Naive thymus-derived CD4-positive, alpha-beta T cell (primary cell): ENCODE results near the gene PPP1CA. TPM values are rescaled to one million over a fixed set of nuclear protein-coding genes. Genes with fewer than 3 reads are reported as not detected.

Experiments
- ATAC-seq: fragments of 150-1000 bp; cut with Tn5 transposase; 2 replicates; pipeline ENCODE4 v1.10.0; 2021; ENCODE audit warnings: mild to moderate bottlenecking, moderate library complexity
- CTCF ChIA-PET: fragments of 350-600 bp; sonication (Branson Sonifier 250); formaldehyde crosslinking; loops from one replicate; lab custom pipeline; 2021; ENCODE audit warnings: antibody characterized with exemption; lab: Charles Lee
- POLR2A ChIA-PET: fragments of 350-600 bp; sonication (Branson Sonifier 250); formaldehyde crosslinking; loops from one replicate; lab custom pipeline; 2021; ENCODE audit warnings: antibody characterized with exemption, inconsistent platforms; lab: Charles Lee
- DNase-seq, 9 donors: peaks; one replicate each; pipeline versions ENCODE4 v3.0.0 to v3.0.0-alpha.2; 2020 to 2022; ENCODE audit warnings: mixed read lengths in 1 of 9
- H3K27ac ChIP-seq: one replicate; pipeline ENCODE4 v1.7.0; 2013; ENCODE audit warnings: mild to moderate bottlenecking, low read depth, low read length, moderate library complexity
- H3K27me3 ChIP-seq, 2 donors: one replicate each; pipeline ENCODE4 v1.7.0; 2013; ENCODE audit warnings: low read length in 2 of 2, mild to moderate bottlenecking in 2 of 2, moderate library complexity in 2 of 2; ENCODE audit not compliant: control insufficient read depth in 2 of 2, insufficient read depth in 2 of 2
- H3K36me3 ChIP-seq, 3 experiments: 1 replicate in 2 of 3; 2 replicates in 1 of 3; pipeline ENCODE4 v1.7.0; 2013; ENCODE audit warnings: low read length in 3 of 3, mild to moderate bottlenecking in 3 of 3, moderate library complexity in 1 of 3; ENCODE audit not compliant: insufficient read depth in 3 of 3, control insufficient read depth in 2 of 3
- H3K4me1 ChIP-seq, 2 donors: one replicate each; pipeline ENCODE4 v1.7.0; 2013; ENCODE audit warnings: low read length in 2 of 2, mild to moderate bottlenecking in 2 of 2, moderate library complexity in 1 of 2; ENCODE audit not compliant: control insufficient read depth in 2 of 2, insufficient read depth in 2 of 2
- H3K4me3 ChIP-seq: 2 replicates; pipeline ENCODE4 v1.7.0; 2013; ENCODE audit warnings: mild to moderate bottlenecking, low read length
- H3K9me3 ChIP-seq, 3 experiments: 1 replicate in 2 of 3; 2 replicates in 1 of 3; pipeline ENCODE4 v1.7.0; 2013; ENCODE audit warnings: low read length in 3 of 3; ENCODE audit not compliant: control insufficient read depth in 2 of 3
- H3K27ac Mint-ChIP-seq, 9 donors: one replicate each; pipeline ENCODE4 v1.8.0; 2020 to 2022; ENCODE audit warnings: mixed read lengths in 9 of 9, mild to moderate bottlenecking in 8 of 9, moderate library complexity in 5 of 9, inconsistent platforms in 2 of 9
- H3K27me3 Mint-ChIP-seq, 5 donors: one replicate each; pipeline ENCODE4 v1.8.0; 2021 to 2022; ENCODE audit warnings: mixed read lengths in 5 of 5, mild to moderate bottlenecking in 1 of 5
- H3K36me3 Mint-ChIP-seq, 5 donors: one replicate each; pipeline ENCODE4 v1.8.0; 2020 to 2022; ENCODE audit warnings: mixed read lengths in 5 of 5, mild to moderate bottlenecking in 3 of 5, inconsistent platforms in 1 of 5
- H3K4me1 Mint-ChIP-seq, 7 donors: one replicate each; pipeline ENCODE4 v1.8.0; 2020 to 2022; ENCODE audit warnings: mixed read lengths in 7 of 7, mild to moderate bottlenecking in 3 of 7, inconsistent platforms in 1 of 7
- H3K4me3 Mint-ChIP-seq, 10 donors: one replicate each; pipeline ENCODE4 v1.8.0; 2020 to 2022; ENCODE audit warnings: mild to moderate bottlenecking in 10 of 10, mixed read lengths in 10 of 10, moderate library complexity in 6 of 10, inconsistent platforms in 2 of 10
- H3K9me3 Mint-ChIP-seq, 11 donors: one replicate each; pipeline ENCODE4 v1.8.0; 2020 to 2022; ENCODE audit warnings: mixed read lengths in 11 of 11, mild to moderate bottlenecking in 4 of 11, inconsistent platforms in 1 of 11, moderate library complexity in 1 of 11
- intact Hi-C, 2 donors: fragments of 100-400 bp; cut with micrococcal nuclease; formaldehyde crosslinking; loops; one replicate each; pipeline ENCODE4 v1.15.1; 2023
- polyA plus RNA-seq, 2 donors: library from polyadenylated mRNA; unstranded; fragments of 300-500 nt; fragmentation: Illumina TruSeq; gene quantifications; one replicate each; pipeline ENCODE4 v1.2.3, GENCODE V29; 2021
- total RNA-seq, 6 experiments: library from RNA in 5 of 6; stranded (reverse) in 5 of 6; gene quantifications; 1 replicate in 5 of 6; 2 replicates in 1 of 6; pipeline ENCODE4 v1.2.3 and lab custom pipeline; 2021 to 2026

PPP1CA gene
- total and polyA plus RNA-seq, 7 experiments from 2014 or later, result 83.0 to 363 (median 150) TPM

DNA sequence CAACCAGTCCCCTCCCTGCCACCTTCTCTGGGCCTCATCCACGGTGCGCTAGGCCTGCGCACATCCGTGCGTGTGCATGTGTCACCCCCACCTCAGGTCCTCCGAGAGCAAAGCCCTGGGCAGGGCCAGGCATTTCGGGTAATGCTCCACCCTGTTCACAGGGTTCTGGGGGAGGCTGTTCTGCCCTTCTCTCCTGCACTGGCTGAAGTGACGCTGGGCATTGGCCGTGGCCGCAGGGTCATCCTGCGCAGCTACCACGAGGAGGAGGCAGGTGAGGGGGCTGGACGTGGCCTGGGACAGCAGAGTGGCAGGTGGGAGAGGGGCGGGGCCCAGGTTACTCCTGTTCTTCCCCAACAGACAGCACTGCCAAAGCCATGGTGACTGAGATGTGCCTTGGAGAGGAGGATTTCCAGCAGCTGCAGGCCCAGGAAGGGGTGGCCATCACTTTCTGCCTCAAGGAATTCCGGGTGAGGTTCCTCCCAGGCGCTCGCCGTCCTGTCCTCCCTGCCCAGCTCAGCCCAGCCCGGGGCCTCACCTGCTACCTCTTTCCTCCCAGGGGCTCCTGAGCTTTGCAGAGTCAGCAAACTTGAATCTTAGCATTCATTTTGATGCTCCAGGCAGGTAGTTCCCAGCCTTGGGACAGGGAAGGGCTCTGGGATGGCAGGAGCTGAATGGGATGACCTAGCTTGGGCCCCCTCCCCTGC, 6.0 kb downstream of the PPP1CA start:
- Mint-ChIP-seq H3K4me1 (peaks cover 35 to 70% (median 47%) of the 10 kb centered on the region in 7 donors), H3K4me3 (peak overlapping the region in 2 of 10 donors; percentile 35 to 42), H3K27ac (peak overlapping the region in 6 of 9 donors; percentile 41 to 92 (median 83)), H3K27me3 (no peaks in the 10 kb centered on the region), H3K36me3 (peaks cover 0 to 24% (median 0%) of the 10 kb centered on the region in 5 donors), H3K9me3 (no peaks in the 10 kb centered on the region)
- H3K27ac ChIP-seq, result no peak overlapping the region
- H3K4me1 ChIP-seq, result peaks cover 35 to 49% of the 10 kb centered on the region in 2 donors
- no peaks in the 10 kb centered on the region for H3K27me3 ChIP-seq
- no peaks in the 10 kb centered on the region for H3K9me3 ChIP-seq
- intact Hi-C loops, result no loop called here
- POLR2A ChIA-PET, result interaction anchor here (0.6 to 25.4 kb wide), 6 partner anchors 9 to 285 kb away, joined by 3 to 1530 read pairs (median 8); partner anchors contain the start of genes CARNS1, PTPRCAP and RPS6KB2
- H3K36me3 ChIP-seq, result peaks cover 13 to 59% (median 14%) of the 10 kb centered on the region in 3 experiments
- H3K4me3 ChIP-seq, result no peak overlapping the region
- no peak for ATAC-seq
- CTCF ChIA-PET, result interaction anchor here (0.6 to 1.5 kb wide), 3 partner anchors 11 to 313 kb away, joined by 3 to 4 read pairs (median 3); partner anchors contain the start of gene PTPRCAP
- no peak for DNase-seq

DNA sequence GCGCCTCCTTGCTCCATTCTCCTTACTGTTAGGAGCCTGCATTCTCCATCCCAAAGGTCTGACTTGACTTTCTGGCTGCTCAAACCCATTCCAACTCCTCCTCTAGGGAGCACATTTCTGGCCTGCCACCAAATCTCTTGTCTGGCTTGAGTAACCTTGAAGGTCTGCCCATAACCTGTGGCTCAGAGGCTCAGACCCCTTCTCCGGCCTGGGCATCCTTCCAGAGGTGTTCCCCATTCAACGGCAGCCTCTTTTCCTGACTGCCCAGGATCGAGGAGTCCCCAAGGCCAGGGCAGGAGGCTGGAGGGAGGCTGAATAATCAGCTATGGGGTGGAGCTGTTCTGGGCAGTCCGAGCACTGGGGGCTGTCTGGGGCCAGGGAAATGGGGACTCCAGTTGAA, 7.7 kb downstream of the PPP1CA start:
- Mint-ChIP-seq H3K27ac (peak overlapping the region in 3 of 9 donors; percentile 11 to 84 (median 70)), H3K27me3 (peaks cover 0 to 2% (median 0%) of the 10 kb centered on the region in 5 donors), H3K36me3 (peaks cover 0 to 16% (median 0%) of the 10 kb centered on the region in 5 donors), H3K9me3 (no peaks in the 10 kb centered on the region), H3K4me1 (peaks cover 43 to 70% (median 50%) of the 10 kb centered on the region in 7 donors), H3K4me3 (peak overlapping the region; percentile 36 to 90 (median 60))
- no peaks in the 10 kb centered on the region for H3K9me3 ChIP-seq
- no peaks in the 10 kb centered on the region for H3K27me3 ChIP-seq
- CTCF ChIA-PET, result interaction anchor here (0.6 kb wide), 1 partner anchor 25 kb away, joined by 4 read pairs; no protein-coding TSS in a partner anchor
- peaks cover 26 to 37% of the 10 kb centered on the region in 2 donors for H3K4me1 ChIP-seq
- no peak overlapping the region for H3K4me3 ChIP-seq
- POLR2A ChIA-PET, result interaction anchor here (0.6 to 25.4 kb wide), 4 partner anchors 14 to 89 kb away, joined by 4 to 1530 read pairs (median 12); partner anchors contain the start of genes AIP, CARNS1, PTPRCAP and RPS6KB2
- H3K27ac ChIP-seq, result no peak overlapping the region
- peaks cover 8 to 45% (median 13%) of the 10 kb centered on the region in 3 experiments for H3K36me3 ChIP-seq
- intact Hi-C loops, result loop anchor here (5.0 kb wide), 2 partner anchors 33 to 277 kb away; partner anchors contain the start of genes KDM2A (in 1 of the 2) and RPS6KB2 (in 1 of the 2)
- ATAC-seq (no peak), DNase-seq (no peak)

DNA sequence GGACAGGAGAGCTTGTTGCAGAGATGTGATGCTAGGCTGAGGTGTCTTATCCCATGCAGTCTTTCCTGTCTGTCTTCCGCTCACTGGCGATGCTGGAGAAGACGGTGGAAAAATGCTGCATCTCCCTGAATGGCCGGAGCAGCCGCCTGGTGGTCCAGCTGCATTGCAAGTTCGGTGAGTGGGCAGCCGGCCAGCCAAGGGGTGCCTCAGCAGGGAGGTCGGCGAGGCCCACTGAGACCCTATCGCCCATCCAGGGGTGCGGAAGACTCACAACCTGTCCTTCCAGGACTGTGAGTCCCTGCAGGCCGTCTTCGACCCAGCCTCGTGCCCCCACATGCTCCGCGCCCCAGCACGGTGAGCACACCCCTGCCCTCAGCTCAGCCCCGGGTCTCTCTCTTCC, 8.2 kb downstream of the PPP1CA start:
- H3K9me3 Mint-ChIP-seq, result no peaks in the 10 kb centered on the region
- H3K27ac Mint-ChIP-seq, result peak overlapping the region in 2 of 9 donors; percentile 47 to 84
- H3K36me3 Mint-ChIP-seq, result peaks cover 0 to 16% (median 0%) of the 10 kb centered on the region in 5 donors
- peak overlapping the region in 9 of 10 donors; percentile 36 to 90 (median 87) for H3K4me3 Mint-ChIP-seq
- peaks cover 8 to 39% (median 8%) of the 10 kb centered on the region in 3 experiments for H3K36me3 ChIP-seq
- no peaks in the 10 kb centered on the region for H3K9me3 ChIP-seq
- no peak overlapping the region for H3K27ac ChIP-seq
- DNase-seq (no peak), ATAC-seq (no peak)
- no peak overlapping the region for H3K4me3 ChIP-seq
- ChIA-PET CTCF (no interaction called here), POLR2A (interaction anchor here (0.7 to 25.4 kb wide), 5 partner anchors 8 to 90 kb away, joined by 3 to 1530 read pairs (median 10); partner anchors contain the start of genes AIP, CARNS1, PPP1CA and PTPRCAP)
- no peaks in the 10 kb centered on the region for H3K27me3 ChIP-seq
- H3K4me1 ChIP-seq, result peaks cover 26 to 34% of the 10 kb centered on the region in 2 donors
- peaks cover 0 to 2% (median 0%) of the 10 kb centered on the region in 5 donors for H3K27me3 Mint-ChIP-seq
- intact Hi-C loops, result loop anchor here (5.0 kb wide), 2 partner anchors 34 to 276 kb away; partner anchors contain the start of genes KDM2A (in 1 of the 2) and RPS6KB2 (in 1 of the 2)
- peaks cover 42 to 66% (median 50%) of the 10 kb centered on the region in 7 donors for H3K4me1 Mint-ChIP-seq

DNA sequence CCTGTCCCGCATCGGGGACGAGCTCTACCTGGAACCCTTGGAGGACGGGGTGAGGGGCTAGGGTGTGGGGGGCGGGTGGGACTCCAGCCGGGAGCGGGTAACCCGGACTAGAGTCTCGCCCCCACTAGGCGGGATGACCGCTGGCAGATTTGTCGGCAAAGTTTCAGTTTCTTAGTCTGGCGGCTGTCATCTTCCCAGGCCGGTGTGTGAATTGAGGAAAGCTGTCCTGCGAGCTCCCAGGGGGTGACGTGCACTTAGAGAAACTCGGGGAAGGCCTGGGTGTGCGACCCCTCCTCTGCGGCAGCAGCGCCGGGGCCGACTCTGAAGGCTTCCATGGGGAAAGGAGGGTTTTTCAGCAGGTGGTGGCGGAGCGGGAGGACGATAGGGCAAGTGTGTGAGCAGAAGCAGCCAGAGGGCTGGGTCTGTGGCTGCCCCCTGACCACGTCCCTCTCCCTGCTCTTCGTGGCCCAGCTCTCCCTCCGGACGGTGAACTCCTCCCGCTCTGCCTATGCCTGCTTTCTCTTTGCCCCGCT, 9.4 kb downstream of the PPP1CA start:
- DNase-seq (no peak), ATAC-seq (no peak)
- Mint-ChIP-seq H3K27me3 (peaks cover 0 to 2% (median 0%) of the 10 kb centered on the region in 5 donors), H3K36me3 (peaks cover 0 to 9% (median 0%) of the 10 kb centered on the region in 5 donors), H3K4me1 (peaks cover 34 to 54% (median 40%) of the 10 kb centered on the region in 7 donors), H3K9me3 (no peaks in the 10 kb centered on the region), H3K27ac (peak overlapping the region in 8 of 9 donors; percentile 43 to 83 (median 68)), H3K4me3 (peak overlapping the region; percentile 84 to 95 (median 88))
- Histone ChIP-seq H3K4me1 (peaks cover 21 to 22% of the 10 kb centered on the region in 2 donors), H3K27me3 (no peaks in the 10 kb centered on the region), H3K36me3 (peaks cover 0 to 28% (median 0%) of the 10 kb centered on the region in 3 experiments), H3K9me3 (no peaks in the 10 kb centered on the region), H3K27ac (peak overlapping the region; percentile 83), H3K4me3 (peak overlapping the region; percentile 49)
- intact Hi-C loops, result loop anchor here (5.0 kb wide), 2 partner anchors 35 to 275 kb away; partner anchors contain the start of genes KDM2A (in 1 of the 2) and RPS6KB2 (in 1 of the 2)
- ChIA-PET CTCF (interaction anchor here (0.8 to 2.1 kb wide), 7 partner anchors 8 to 111 kb away, joined by 3 to 6 read pairs (median 3); partner anchors contain the start of gene TBC1D10C), POLR2A (interaction anchor here (0.7 to 25.4 kb wide), 22 partner anchors 8 to 152 kb away, joined by 3 to 1530 read pairs (median 5); partner anchors contain the start of genes AIP, CARNS1, CLCF1 and POLD4)

DNA sequence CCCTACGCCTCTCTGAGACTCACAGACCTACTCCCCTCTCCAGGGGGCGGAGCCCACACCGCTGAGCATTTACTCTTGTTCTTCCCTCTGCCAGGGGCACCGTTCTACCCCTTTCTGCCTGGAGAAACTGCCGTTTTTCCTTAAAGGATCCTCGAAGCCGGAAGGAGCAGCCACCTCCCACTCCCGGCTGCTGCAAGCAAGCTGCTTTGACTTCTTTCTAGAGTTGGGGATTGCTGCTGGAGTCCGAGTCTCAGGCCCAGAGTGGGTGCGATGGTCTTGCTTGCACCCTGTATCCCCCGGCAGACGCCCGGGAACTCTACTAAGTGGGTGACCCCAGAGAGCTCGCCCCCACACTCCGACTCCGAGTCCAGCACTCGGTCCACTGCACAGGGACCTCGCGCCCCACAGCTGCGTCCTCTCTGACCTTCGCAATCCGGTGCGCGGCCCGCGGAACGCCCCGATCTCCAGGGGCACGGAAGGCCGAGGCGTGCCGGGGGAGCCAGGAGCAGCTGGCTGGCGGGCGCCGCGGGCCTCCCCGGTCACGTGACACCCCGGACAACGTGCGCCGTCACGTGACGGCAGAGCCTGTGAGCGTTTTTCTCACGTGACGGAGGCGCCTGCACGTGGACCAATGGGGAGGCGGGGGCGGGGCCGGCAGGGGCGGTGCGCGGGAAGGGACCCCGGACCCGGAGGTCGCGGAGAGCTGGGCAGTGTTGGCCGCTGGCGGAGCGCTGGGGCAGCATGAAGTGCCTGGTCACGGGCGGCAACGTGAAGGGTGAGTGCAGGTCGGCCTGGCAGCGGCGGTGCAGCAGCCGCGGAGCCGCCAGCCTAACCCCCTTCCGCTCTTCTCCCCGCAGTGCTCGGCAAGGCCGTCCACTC, 10.1 kb downstream of the PPP1CA start, which contains the start of gene RAD9A:
RAD9A (plus strand) TSS at position 683 of the 879 bp plus-strand sequence; CDS start at position 742, 59 bp downstream.
- Histone ChIP-seq H3K36me3 (peaks cover 0 to 21% (median 0%) of the 10 kb centered on the region in 3 experiments), H3K27me3 (no peaks in the 10 kb centered on the region), H3K4me3 (peak within 1 kb of the TSS; percentile 49), H3K9me3 (no peaks in the 10 kb centered on the region), H3K4me1 (peaks cover 15 to 16% of the 10 kb centered on the region in 2 donors), H3K27ac (peak within 1 kb of the TSS; percentile 83)
- Mint-ChIP-seq H3K4me1 (peaks cover 27 to 47% (median 34%) of the 10 kb centered on the region in 7 donors), H3K36me3 (peaks cover 0 to 7% (median 0%) of the 10 kb centered on the region in 5 donors), H3K27ac (peak within 1 kb of the TSS; percentile 47 to 92 (median 82)), H3K27me3 (peaks cover 0 to 3% (median 0%) of the 10 kb centered on the region in 5 donors), H3K4me3 (peak within 1 kb of the TSS; percentile 84 to 95 (median 88)), H3K9me3 (no peaks in the 10 kb centered on the region)
- ChIA-PET POLR2A (interaction anchor here (0.8 to 25.4 kb wide), 22 partner anchors 8 to 152 kb away, joined by 3 to 1530 read pairs (median 5); partner anchors contain the start of genes AIP, CARNS1, CDK2AP2 and CLCF1), CTCF (interaction anchor here (0.6 to 2.1 kb wide), 14 partner anchors 9 to 111 kb away, joined by 3 to 6 read pairs (median 4); partner anchors contain the start of genes AIP and TBC1D10C)
- DNase-seq (peak; percentile 80 to 94 (median 87)), ATAC-seq (peak; percentile 90)
- intact Hi-C loops, result loop anchor here (1.0 to 5.0 kb wide), 8 partner anchors 10 to 274 kb away; partner anchors contain the start of genes PPP1CA (in 2 of the 2), RPS6KB2 (in 2 of the 2), KDM2A (in 1 of the 2) and NDUFV1 (in 1 of the 2)
